Endothelial cell of umbilical vein (primary cell): Measurements from ENCODE around the gene FAM222B. TPM values are rescaled to one million over a fixed set of nuclear protein-coding genes. Genes with fewer than 3 reads are reported as not detected.

Experiments used
- BruUV-seq: library from RNA; stranded (reverse); fragments of 400-500 nt; replicated peaks from 2 replicates; lab custom pipeline; 2021; lab: Mats Ljungman, UMichigan
- CTCF ChIA-PET: fragments of 300-600, 350-600 bp; sonication (Branson Sonifier 250); formaldehyde crosslinking; loops from one replicate; lab custom pipeline; 2021; ENCODE audit warnings: antibody characterized with exemption, inconsistent platforms; lab: Charles Lee
- POLR2A ChIA-PET: fragments of 300-600, 350-600 bp; sonication (Branson Sonifier 250); formaldehyde crosslinking; loops from one replicate; lab custom pipeline; 2021; ENCODE audit warnings: antibody characterized with exemption, inconsistent platforms; lab: Charles Lee
- DNase-seq: peaks from one replicate; pipeline ENCODE4 v3.0.0-alpha.2; 2011; ENCODE audit warnings: low read depth, low spot score
- FAIRE-seq: peaks from 2 replicates; lab custom pipeline; 2011; peaks lifted over from hg19 to GRCh38; lab: Jason Lieb, UNC
- H2AFZ ChIP-seq: 2 replicates; pipeline ENCODE4 v1.6.0; 2012; ENCODE audit warnings: low read depth, low read length, control low read depth, inconsistent platforms
- H3K27ac ChIP-seq: 2 replicates; pipeline ENCODE4 v1.5.1; 2011; ENCODE audit warnings: low read depth, mild to moderate bottlenecking, control low read depth, low read length, moderate library complexity; ENCODE audit not compliant: insufficient read depth
- H3K27me3 ChIP-seq, 2 experiments: 2 replicates each; pipeline versions ENCODE4 v1.6.0 to v1.6.1; 2011; ENCODE audit warnings: low read length in 2 of 2, mixed read lengths in 1 of 2; ENCODE audit not compliant: control insufficient read depth in 2 of 2, insufficient read depth in 2 of 2
- H3K36me3 ChIP-seq, 2 experiments: 2 replicates in 1 of 2; 3 replicates in 1 of 2; pipeline ENCODE4 v1.5.1; 2011; ENCODE audit warnings: low read length in 2 of 2, mild to moderate bottlenecking in 1 of 2, moderate library complexity in 1 of 2; ENCODE audit not compliant: control insufficient read depth in 2 of 2, insufficient read depth in 2 of 2; ENCODE audit errors: extremely low read depth in 1 of 2
- H3K4me1 ChIP-seq: 3 replicates; pipeline ENCODE4 v1.5.1; 2011; ENCODE audit warnings: mild to moderate bottlenecking, low read length; ENCODE audit not compliant: control insufficient read depth, insufficient read depth; ENCODE audit errors: extremely low read depth
- H3K4me2 ChIP-seq: 2 replicates; pipeline ENCODE4 v1.6.1; 2011; ENCODE audit warnings: low read length, control low read depth, mixed read lengths; ENCODE audit not compliant: insufficient read depth
- H3K4me3 ChIP-seq, 3 experiments: fragments of 200-600 bp in 1 of 3; sonication (generic), shearing (Covaris generic) in 1 of 3; replicated peaks in 1 of 3; 2 replicates each; pipeline ENCODE4 v1.5.1; 2011 to 2016; ENCODE audit warnings: control low read depth in 3 of 3, low read length in 3 of 3, mild to moderate bottlenecking in 2 of 3, inconsistent platforms in 1 of 3, low read depth in 1 of 3, moderate library complexity in 1 of 3; ENCODE audit not compliant: insufficient read depth in 1 of 3
- H3K79me2 ChIP-seq: 2 replicates; pipeline ENCODE4 v1.6.0; 2012; ENCODE audit warnings: low read length, inconsistent platforms; ENCODE audit not compliant: control insufficient read depth, insufficient read depth
- H3K9ac ChIP-seq: replicated peaks from 2 replicates; pipeline ENCODE3; 2011; ENCODE audit warnings: low read length, control low read depth; ENCODE audit not compliant: insufficient read depth; ENCODE audit errors: extremely low read depth
- H3K9me1 ChIP-seq: replicated peaks from 3 replicates; pipeline ENCODE4 v1.6.0; 2011; ENCODE audit warnings: mild to moderate bottlenecking, low read length; ENCODE audit not compliant: control insufficient read depth, insufficient read depth; ENCODE audit errors: extremely low read depth
- H3K9me3 ChIP-seq: replicated peaks from 2 replicates; pipeline ENCODE4 v1.5.1; 2012; ENCODE audit warnings: low read length, inconsistent platforms; ENCODE audit not compliant: control insufficient read depth, insufficient read depth
- H4K20me1 ChIP-seq: replicated peaks from 2 replicates; pipeline ENCODE3; 2011; ENCODE audit warnings: mild to moderate bottlenecking, low read length; ENCODE audit not compliant: control insufficient read depth, insufficient read depth; ENCODE audit errors: extremely low read depth
- EZH2 ChIP-seq: IDR thresholded peaks from 2 replicates; pipeline ENCODE4 v1.6.1; 2012; ENCODE audit warnings: borderline replicate concordance, low read depth, mild to moderate bottlenecking, moderate library complexity, low read length, inconsistent platforms; ENCODE audit not compliant: severe bottlenecking
- FOS ChIP-seq: IDR thresholded peaks from 2 replicates; pipeline ENCODE4 v1.6.1; 2011; ENCODE audit warnings: mild to moderate bottlenecking, low read length, moderate library complexity, borderline replicate concordance; ENCODE audit not compliant: insufficient read depth
- GATA2 ChIP-seq: IDR thresholded peaks from 2 replicates; pipeline ENCODE4 v1.7.0; 2011; ENCODE audit warnings: low read depth, mild to moderate bottlenecking, moderate library complexity, mixed read lengths, low read length; ENCODE audit not compliant: insufficient read length, insufficient read depth
- JUN ChIP-seq: IDR thresholded peaks from 2 replicates; pipeline ENCODE4 v1.6.1; 2011; ENCODE audit warnings: borderline replicate concordance, low read depth; ENCODE audit not compliant: insufficient read length, insufficient read depth
- MAX ChIP-seq: IDR thresholded peaks from 2 replicates; pipeline ENCODE4 v1.6.1; 2011; ENCODE audit not compliant: insufficient read depth, insufficient read length
- MYC ChIP-seq: IDR thresholded peaks from one replicate; pipeline ENCODE4 v1.6.1; 2011; ENCODE audit warnings: mild to moderate bottlenecking, low read depth, low read length
- POLR2A ChIP-seq: IDR thresholded peaks from 2 replicates; pipeline ENCODE4 v1.6.1; 2012; ENCODE audit warnings: low read depth, mild to moderate bottlenecking, control low read depth, low read length
- POLR2AphosphoS5 ChIP-seq: IDR thresholded peaks from 2 replicates; pipeline ENCODE4 v1.6.1; 2012; ENCODE audit warnings: low read depth, mild to moderate bottlenecking, control low read depth, low read length, moderate library complexity; ENCODE audit not compliant: insufficient read depth
- dilution Hi-C: fragments of 300-500 bp; cut with MboI; formaldehyde crosslinking; loops from one replicate; pipeline ENCODE4 v1.15.0; 2019; ENCODE audit warnings: low sequenced_read_pairs; ENCODE audit not compliant: extremely low pct_ligation_motif_present
- intact Hi-C: fragments of 100-400 bp; cut with micrococcal nuclease; formaldehyde crosslinking; loops from one replicate; pipeline ENCODE4 v1.10.0; 2022
- polyA plus RNA-seq, 4 experiments: library from polyadenylated mRNA; depleted of rRNA in 3 of 4; stranded (reverse) in 3 of 4; unstranded in 1 of 4; fragments of >200 nt; gene quantifications; 2 replicates each; pipeline versions ENCODE4 v1.2.1 to v1.2.3, GENCODE V29; 2011 to 2012; ENCODE audit warnings: missing spikeins in 1 of 4
- total RNA-seq: library from RNA; stranded (reverse); gene quantifications from 2 replicates; pipeline ENCODE4 v1.2.3, GENCODE V29; 2021
- TF ChIP-seq, protein P1 (sequence below), 2 donors: IDR thresholded peaks; 1 replicate in 1 of 2; 2 replicates in 1 of 2; pipeline ENCODE4 v1.5.1; 2011; ENCODE audit warnings: low read length in 2 of 2, mild to moderate bottlenecking in 2 of 2, moderate library complexity in 2 of 2, control low read depth in 1 of 2, inconsistent platforms in 1 of 2, low read depth in 1 of 2; ENCODE audit not compliant: insufficient read depth in 1 of 2; ENCODE audit errors: extremely low read depth in 1 of 2

The FAM222B gene
- total and polyA plus RNA-seq, 2 donors (not counting 3 experiments of a cell fraction or from before 2014, with no cell fraction given), result 21.1 to 30.6 TPM

DNA sequence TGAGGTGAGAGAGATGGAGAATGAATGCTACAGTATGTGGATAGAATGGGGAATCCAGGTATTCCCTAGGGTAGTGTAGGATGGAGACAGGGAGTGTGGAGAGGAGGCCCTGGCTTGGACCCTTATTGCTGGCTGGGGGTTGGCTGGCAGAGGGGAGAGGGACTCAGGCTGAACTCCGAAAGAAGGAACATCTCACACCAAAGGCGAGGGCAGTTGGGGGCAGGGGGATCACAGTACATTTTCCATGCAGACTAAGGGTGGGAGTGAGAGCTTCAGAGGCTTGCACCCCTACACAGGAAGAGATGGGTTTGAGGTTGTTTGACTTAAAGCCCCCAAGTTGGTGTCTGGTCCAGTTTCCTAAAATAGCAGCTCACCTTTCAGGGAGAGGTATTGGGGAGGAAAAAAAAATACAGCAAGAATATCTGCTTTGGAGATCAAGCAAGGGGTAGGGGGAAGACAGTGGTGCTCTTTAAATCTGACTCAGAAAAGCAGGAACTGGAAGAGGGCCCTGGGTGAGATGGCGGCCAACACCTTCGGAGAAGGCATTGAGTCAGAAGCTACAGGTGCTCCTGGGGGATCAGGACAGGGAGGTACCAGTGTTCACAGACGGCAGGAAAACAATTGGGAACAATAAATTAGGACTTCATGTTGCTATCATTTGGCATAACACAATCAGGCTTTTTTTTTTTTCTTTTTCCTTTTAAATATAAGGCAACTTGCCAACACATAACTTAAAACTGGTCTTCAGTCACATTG is 86.4 kb downstream of the FAM222B start:
- H3K9ac ChIP-seq, result no peak overlapping the region
- H3K36me3 ChIP-seq, result peaks cover 4 to 27% of the 10 kb centered on the region in 2 experiments
- intact Hi-C loops, result no loop called here
- CTCF ChIA-PET, result no interaction called here
- no peak overlapping the region for H3K4me3 ChIP-seq
- TF ChIP-seq GATA2, result no peak
- TF ChIP-seq JUN, result no peak
- no peak for TF ChIP-seq FOS
- TF ChIP-seq MYC, result no peak
- no peak for TF ChIP-seq POLR2A
- TF ChIP-seq POLR2AphosphoS5, result no peak
- no peak for TF ChIP-seq EZH2
- TF ChIP-seq, protein P1, sequence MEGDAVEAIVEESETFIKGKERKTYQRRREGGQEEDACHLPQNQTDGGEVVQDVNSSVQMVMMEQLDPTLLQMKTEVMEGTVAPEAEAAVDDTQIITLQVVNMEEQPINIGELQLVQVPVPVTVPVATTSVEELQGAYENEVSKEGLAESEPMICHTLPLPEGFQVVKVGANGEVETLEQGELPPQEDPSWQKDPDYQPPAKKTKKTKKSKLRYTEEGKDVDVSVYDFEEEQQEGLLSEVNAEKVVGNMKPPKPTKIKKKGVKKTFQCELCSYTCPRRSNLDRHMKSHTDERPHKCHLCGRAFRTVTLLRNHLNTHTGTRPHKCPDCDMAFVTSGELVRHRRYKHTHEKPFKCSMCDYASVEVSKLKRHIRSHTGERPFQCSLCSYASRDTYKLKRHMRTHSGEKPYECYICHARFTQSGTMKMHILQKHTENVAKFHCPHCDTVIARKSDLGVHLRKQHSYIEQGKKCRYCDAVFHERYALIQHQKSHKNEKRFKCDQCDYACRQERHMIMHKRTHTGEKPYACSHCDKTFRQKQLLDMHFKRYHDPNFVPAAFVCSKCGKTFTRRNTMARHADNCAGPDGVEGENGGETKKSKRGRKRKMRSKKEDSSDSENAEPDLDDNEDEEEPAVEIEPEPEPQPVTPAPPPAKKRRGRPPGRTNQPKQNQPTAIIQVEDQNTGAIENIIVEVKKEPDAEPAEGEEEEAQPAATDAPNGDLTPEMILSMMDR (IDR thresholded peaks at IDR 0.05; ENCODE audit: extremely low read depth in 1 of 2, insufficient read depth in 1 of 2, low read depth in 1 of 2, low read length in 2 of 2), result no peak
- no peak for TF ChIP-seq MAX
- FAIRE-seq (no peak), DNase-seq (no peak)
- H3K79me2 ChIP-seq, result no peaks in the 10 kb centered on the region
- no peak overlapping the region for H3K27ac ChIP-seq
- peaks cover 8% of the 10 kb centered on the region for H3K4me1 ChIP-seq
- H3K4me2 ChIP-seq, result no peak overlapping the region
- BruUV-seq, result no TSS peak
- H2AFZ ChIP-seq, result no peak overlapping the region
- no peaks in the 10 kb centered on the region for H3K9me3 ChIP-seq
- no peaks in the 10 kb centered on the region for H3K27me3 ChIP-seq
- dilution Hi-C loops, result no loop called here
- no peaks in the 10 kb centered on the region for H4K20me1 ChIP-seq
- POLR2A ChIA-PET, result no interaction called here
- H3K9me1 ChIP-seq, result no peaks in the 10 kb centered on the region
